AG04449 (cell line): ENCODE data around the gene BIN1.

Source experiments
- CTCF ChIA-PET: fragments of 350-600 bp; formaldehyde crosslinking; extraction: SDS; loops from one replicate; lab custom pipeline; 2021; ENCODE audit warnings: antibody characterized with exemption; lab: Yijun Ruan, JAX
- POLR2A ChIA-PET: fragments of 400-600, 350-600 bp; formaldehyde crosslinking; extraction: SDS; loops from one replicate; lab custom pipeline; 2020; ENCODE audit warnings: antibody characterized with exemption, inconsistent platforms; lab: Yijun Ruan, JAX
- DNase-seq: peaks from one replicate; pipeline ENCODE4 v3.0.0-alpha.2; 2010; ENCODE audit warnings: low read depth, low spot score
- H3K4me3 ChIP-seq: 2 replicates; pipeline ENCODE4 v1.5.1; 2011; ENCODE audit warnings: low read depth, mild to moderate bottlenecking, control low read depth, low read length
- TF ChIP-seq, protein P1 (sequence below): IDR thresholded peaks from one replicate; pipeline ENCODE4 v1.5.1; 2011; ENCODE audit warnings: mild to moderate bottlenecking, moderate library complexity, low read length, control low read depth, inconsistent platforms; ENCODE audit not compliant: insufficient read depth; ENCODE audit errors: missing control alignments

Gene BIN1

DNA sequence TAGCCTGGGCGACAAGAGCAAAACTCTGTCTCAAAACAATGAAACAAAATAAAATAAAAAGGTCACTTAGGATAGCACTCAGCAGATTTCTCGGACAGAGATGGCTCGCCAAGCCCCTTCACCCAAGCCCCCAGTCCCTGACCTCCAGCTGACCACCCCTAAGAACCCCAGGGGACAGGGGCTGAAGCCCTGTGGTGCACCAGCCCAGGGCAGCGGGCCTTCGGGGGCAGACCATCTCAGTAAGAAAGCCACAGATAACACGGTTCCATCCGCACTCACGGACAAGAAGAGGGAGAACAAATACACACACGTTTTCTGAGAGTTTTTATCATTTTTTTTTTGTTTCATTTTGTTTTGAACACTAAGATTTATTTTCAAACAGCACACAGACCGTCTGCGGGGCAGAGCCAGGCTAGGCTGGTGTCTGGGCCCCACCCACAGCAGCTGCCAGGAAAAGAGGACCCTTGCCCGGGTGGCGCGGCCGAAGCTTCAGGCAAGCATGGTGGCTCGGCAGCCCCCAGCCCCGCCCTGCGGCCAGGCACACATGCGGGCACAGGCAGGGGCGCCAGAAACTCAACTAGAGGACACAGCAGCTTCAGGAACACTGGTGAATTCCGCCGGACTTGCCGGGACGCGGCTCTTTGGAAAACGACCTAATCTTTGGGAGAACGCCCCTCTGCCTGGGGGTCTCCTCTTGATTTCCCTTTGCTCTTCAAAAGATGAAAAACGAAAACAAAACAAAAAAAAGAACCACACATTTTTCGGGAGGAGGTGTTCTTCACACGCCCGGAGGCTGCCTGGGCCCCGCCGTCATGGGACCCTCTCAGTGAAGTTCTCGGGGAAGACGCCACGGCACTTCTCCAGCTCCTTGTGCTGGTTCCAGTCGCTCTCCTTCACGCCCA lies 59.0 kb downstream of the BIN1 start:
- POLR2A ChIA-PET: no interaction called here
- CTCF ChIA-PET: interaction anchor here (1.3 to 1.5 kb wide), 2 partner anchors 9 to 11 kb away, joined by 3 to 5 read pairs; no protein-coding TSS in a partner anchor
- TF ChIP-seq, protein P1, sequence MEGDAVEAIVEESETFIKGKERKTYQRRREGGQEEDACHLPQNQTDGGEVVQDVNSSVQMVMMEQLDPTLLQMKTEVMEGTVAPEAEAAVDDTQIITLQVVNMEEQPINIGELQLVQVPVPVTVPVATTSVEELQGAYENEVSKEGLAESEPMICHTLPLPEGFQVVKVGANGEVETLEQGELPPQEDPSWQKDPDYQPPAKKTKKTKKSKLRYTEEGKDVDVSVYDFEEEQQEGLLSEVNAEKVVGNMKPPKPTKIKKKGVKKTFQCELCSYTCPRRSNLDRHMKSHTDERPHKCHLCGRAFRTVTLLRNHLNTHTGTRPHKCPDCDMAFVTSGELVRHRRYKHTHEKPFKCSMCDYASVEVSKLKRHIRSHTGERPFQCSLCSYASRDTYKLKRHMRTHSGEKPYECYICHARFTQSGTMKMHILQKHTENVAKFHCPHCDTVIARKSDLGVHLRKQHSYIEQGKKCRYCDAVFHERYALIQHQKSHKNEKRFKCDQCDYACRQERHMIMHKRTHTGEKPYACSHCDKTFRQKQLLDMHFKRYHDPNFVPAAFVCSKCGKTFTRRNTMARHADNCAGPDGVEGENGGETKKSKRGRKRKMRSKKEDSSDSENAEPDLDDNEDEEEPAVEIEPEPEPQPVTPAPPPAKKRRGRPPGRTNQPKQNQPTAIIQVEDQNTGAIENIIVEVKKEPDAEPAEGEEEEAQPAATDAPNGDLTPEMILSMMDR: no peak
- H3K4me3 ChIP-seq: no peak overlapping the region
- DNase-seq: no peak

DNA sequence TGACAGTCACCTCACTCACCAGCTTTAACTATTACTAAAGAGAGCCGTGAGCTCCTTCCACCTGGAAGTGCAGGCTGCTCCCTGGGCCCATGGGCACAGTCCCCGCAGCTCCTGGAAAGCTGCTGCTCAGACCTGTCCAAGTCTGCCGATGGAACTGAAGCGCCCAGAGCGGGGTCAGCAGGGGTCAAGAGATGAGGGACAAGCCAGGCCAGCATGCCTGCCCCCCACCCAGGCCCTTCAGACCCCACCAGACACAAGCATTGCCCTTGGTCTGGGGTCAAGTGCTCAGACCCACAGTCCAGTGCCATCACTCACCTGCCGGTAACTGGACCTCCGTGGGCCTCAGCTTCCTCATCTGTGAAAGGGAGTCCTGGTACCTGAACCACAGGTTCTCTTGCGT lies 59.9 kb downstream of the BIN1 start:
- DNase-seq: no peak
- ChIA-PET POLR2A (no interaction called here), CTCF (interaction anchor here (0.6 to 1.5 kb wide), 3 partner anchors 10 to 21 kb away, joined by 3 to 5 read pairs (median 3); no protein-coding TSS in a partner anchor)
- H3K4me3 ChIP-seq: no peak overlapping the region
- TF ChIP-seq, protein P1: no peak

DNA sequence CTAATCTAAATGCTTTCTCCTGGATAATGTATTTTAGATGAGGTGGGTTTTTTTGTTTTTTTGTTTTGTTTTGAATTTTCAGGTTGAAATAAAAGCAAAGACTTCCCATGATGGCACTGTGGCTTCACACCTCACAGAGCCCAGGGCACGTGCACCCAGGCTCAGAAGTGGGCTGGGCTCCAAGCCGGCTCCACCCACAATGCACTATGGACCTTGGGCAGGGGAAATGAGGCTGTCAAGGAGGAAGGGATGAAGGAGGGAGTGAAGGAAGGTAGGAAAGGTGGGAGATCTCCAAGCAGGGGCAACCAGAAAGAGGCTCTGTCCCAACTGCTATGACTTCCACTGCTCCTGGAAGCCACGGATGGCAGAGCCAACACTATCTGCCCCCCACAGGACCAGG lies 60.4 kb downstream of the BIN1 start:
- CTCF ChIA-PET: interaction anchor here (1.0 to 2.3 kb wide), 3 partner anchors 9 to 11 kb away, joined by 3 to 9 read pairs (median 5); no protein-coding TSS in a partner anchor
- TF ChIP-seq, protein P1: no peak
- DNase-seq: no peak
- no peak overlapping the region for H3K4me3 ChIP-seq
- POLR2A ChIA-PET: no interaction called here

DNA sequence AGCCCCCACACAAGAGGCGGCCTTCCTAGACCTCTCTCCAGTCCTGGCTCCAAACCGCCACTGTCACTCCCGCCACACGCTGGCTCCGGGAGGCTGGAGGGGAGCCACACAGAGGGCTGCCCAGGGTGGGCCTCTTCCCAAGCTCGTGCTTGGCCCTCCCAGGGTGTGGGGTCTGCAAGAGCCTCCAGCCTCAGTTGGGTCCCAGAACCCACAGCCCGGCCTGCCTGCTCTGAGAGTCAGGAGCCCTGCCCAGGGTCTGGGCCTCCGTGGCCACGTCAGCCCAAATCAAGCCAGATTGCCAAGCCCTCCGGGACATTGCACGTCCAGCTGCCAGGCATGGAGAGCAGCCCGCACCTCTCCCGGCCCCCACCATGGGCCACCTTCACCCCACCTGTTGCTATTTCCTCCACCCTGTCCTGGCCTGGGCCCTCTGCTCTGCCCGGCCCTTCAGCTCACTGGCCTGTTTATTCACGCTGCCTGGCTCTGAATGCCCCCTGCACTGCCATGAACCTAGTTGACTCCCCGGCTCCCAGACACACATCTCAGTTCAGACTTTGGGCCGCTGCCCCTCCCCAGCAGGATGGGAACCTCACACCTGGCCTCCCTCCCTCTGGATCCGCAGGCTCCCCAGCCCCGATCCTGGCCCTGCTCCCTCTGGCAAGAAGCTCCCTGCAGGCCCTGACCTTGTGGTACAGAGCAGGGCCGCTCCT lies 61.0 kb downstream of the BIN1 start:
- H3K4me3 ChIP-seq: no peak overlapping the region
- ChIA-PET CTCF (interaction anchor here (1.0 to 2.3 kb wide), 3 partner anchors 9 to 11 kb away, joined by 3 to 9 read pairs (median 5); no protein-coding TSS in a partner anchor), POLR2A (no interaction called here)
- TF ChIP-seq, protein P1: no peak
- DNase-seq: no peak

DNA sequence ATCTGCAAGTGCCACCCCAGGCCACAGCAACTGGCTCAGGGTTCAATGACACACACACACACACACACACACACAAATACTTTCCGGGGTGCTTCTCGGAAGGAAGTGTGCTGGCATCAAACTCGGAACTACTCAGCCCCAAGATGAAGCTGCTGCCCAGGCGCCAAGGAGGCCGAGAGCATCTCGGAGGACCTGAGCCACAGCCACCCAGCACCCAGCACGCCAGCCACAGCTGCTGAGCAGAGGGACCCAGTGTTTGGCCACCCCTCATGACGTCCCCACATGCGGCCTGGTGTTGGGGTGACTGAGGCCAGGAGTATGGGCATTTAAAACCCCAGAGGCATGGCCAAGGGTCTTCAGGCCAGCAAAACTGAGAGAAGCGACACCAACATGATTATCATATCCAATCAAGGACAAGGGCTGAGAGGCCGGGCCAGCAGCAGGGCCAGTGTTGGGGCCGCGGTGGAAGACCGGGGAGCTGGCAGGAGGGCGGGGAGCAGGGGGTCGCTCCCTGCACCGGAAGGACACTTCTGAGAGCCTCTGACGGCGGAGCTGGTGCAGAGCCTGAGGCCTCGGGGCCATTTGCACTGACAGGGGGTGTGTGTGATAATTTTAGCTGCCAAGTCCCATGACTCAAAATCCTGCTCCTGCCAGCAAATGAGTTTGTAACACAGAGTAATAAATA lies 61.8 kb downstream of the BIN1 start:
- DNase-seq: no peak
- TF ChIP-seq, protein P1: no peak
- H3K4me3 ChIP-seq: no peak overlapping the region
- ChIA-PET CTCF (interaction anchor here (1.7 to 2.3 kb wide), 2 partner anchors 9 to 10 kb away, joined by 5 to 9 read pairs; no protein-coding TSS in a partner anchor), POLR2A (no interaction called here)
